Esophagus squamous epithelium (tissue), 5 donors: ENCODE measurements around the gene STRAP. TPM values are rescaled to one million over a fixed set of nuclear protein-coding genes. Genes with fewer than 3 reads are reported as not detected.

Experiments used
- DNase-seq: peaks from one replicate; lab custom pipeline; 2025; lab: John Stamatoyannopoulos, UW
- H3K27ac ChIP-seq, 4 donors: fragments of 200-600 bp; sonication (generic); one replicate each; pipeline ENCODE4 v1.5.1; 2016 to 2019; ENCODE audit warnings: mild to moderate bottlenecking in 1 of 4
- H3K27me3 ChIP-seq, 4 donors: fragments of 200-600 bp; sonication (generic); 1 replicate in 3 of 4; 2 replicates in 1 of 4; pipeline versions ENCODE4 v1.5.1 to v1.6.0; 2017 to 2021; ENCODE audit warnings: antibody characterized with exemption in 1 of 4
- H3K36me3 ChIP-seq, 3 donors: fragments of 200-600 bp; sonication (generic); one replicate each; pipeline ENCODE4 v1.5.1; 2016 to 2019
- H3K4me1 ChIP-seq, 3 donors: fragments of 200-600 bp; sonication (generic); one replicate each; pipeline ENCODE4 v1.5.1; 2017 to 2019
- H3K4me3 ChIP-seq, 4 donors: fragments of 200-600 bp; sonication (generic); 1 replicate in 3 of 4; 2 replicates in 1 of 4; pipeline ENCODE4 v1.5.1; 2016 to 2019; ENCODE audit warnings: mild to moderate bottlenecking in 2 of 4, moderate library complexity in 1 of 4
- H3K9me3 ChIP-seq, 3 donors: fragments of 200-600 bp; sonication (generic); one replicate each; pipeline ENCODE4 v1.5.1; 2016 to 2019
- CTCF ChIP-seq, 6 experiments: fragments of 450-650 bp in 4 of 6; fragments of 200-600 bp in 2 of 6; sonication (generic) in 2 of 6; IDR thresholded peaks; one replicate each; pipeline ENCODE4 v1.5.1; 2016 to 2019; ENCODE audit warnings: antibody characterized with exemption in 6 of 6, mild to moderate bottlenecking in 4 of 6, moderate library complexity in 4 of 6
- POLR2A ChIP-seq, 4 donors: fragments of 450-650 bp; IDR thresholded peaks; one replicate each; pipeline ENCODE4 v1.6.1; 2017; ENCODE audit warnings: antibody characterized with exemption in 4 of 4, mild to moderate bottlenecking in 4 of 4, moderate library complexity in 3 of 4
- WGBS, 2 donors: methylation state at CpG; one replicate each; pipeline ENCODE4 v1.1.5; 2018; 5-methylcytosine and 5-hydroxymethylcytosine counted together
- intact Hi-C: fragments of 100-400 bp; cut with DNase I; formaldehyde crosslinking; loops from one replicate; pipeline ENCODE4 v1.15.0; 2022
- total RNA-seq, 4 donors: library from RNA; depleted of rRNA; stranded (reverse); fragments of >200 nt; gene quantifications; one replicate each; pipeline ENCODE4 v1.1.0, GENCODE V29; 2016
- donor health status: DM: yes; HTN: yes; CAD: no.

Gene STRAP
- total RNA-seq, 4 donors from 2014 or later: 39.2 to 81.3 (median 70.0) TPM

- 83 to 92% methylated on average over 1 of the region's 1 CpG for WGBS, 2 donors
Measured at GRCh38 chr12:15932327-15932726, 50.1 kb downstream of the STRAP start.

GRCh38 chr12:15932971-15933370, 50.8 kb downstream of the STRAP start:
- no peak for DNase-seq
- intact Hi-C loops: no loop called here
- no peak overlapping the region for H3K4me3 ChIP-seq
- H3K27ac ChIP-seq: no peak overlapping the region
- TF ChIP-seq POLR2A (IDR thresholded peaks at IDR 0.05) (no peak), CTCF (IDR thresholded peaks at IDR 0.05) (no peak)
- H3K4me1 ChIP-seq: no peaks in the 10 kb centered on the region
- H3K27me3 ChIP-seq: no peaks in the 10 kb centered on the region
- H3K36me3 ChIP-seq: no peaks in the 10 kb centered on the region
- 83 to 88% methylated on average over 3 of the region's 3 CpGs for WGBS, 2 donors
- H3K9me3 ChIP-seq: no peaks in the 10 kb centered on the region

More at GRCh38 chr12:15932327-15932726, 50.1 kb downstream of the STRAP start:
- no peak overlapping the region for H3K27ac ChIP-seq
- intact Hi-C loops: no loop called here
- H3K27me3 ChIP-seq: no peaks in the 10 kb centered on the region
- no peaks in the 10 kb centered on the region for H3K4me1 ChIP-seq
- TF ChIP-seq CTCF (IDR thresholded peaks at IDR 0.05) (no peak), POLR2A (IDR thresholded peaks at IDR 0.05) (no peak)
- H3K4me3 ChIP-seq: no peak overlapping the region
- DNase-seq: no peak
- no peaks in the 10 kb centered on the region for H3K36me3 ChIP-seq
- no peaks in the 10 kb centered on the region for H3K9me3 ChIP-seq

GRCh38 chr12:15933751-15934150, 51.6 kb downstream of the STRAP start:
- H3K27ac ChIP-seq: no peak overlapping the region
- 81 to 85% methylated on average over 3 of the region's 3 CpGs for WGBS, 2 donors
- no peak for DNase-seq
- peaks cover 0 to under 1% (median 0%) of the 10 kb centered on the region in 3 donors for H3K9me3 ChIP-seq
- no peak for TF ChIP-seq CTCF (IDR thresholded peaks at IDR 0.05)
- no peak for TF ChIP-seq POLR2A (IDR thresholded peaks at IDR 0.05)
- no peaks in the 10 kb centered on the region for H3K4me1 ChIP-seq
- intact Hi-C loops: no loop called here
- no peaks in the 10 kb centered on the region for H3K27me3 ChIP-seq
- no peak overlapping the region for H3K4me3 ChIP-seq
- H3K36me3 ChIP-seq: peaks cover 0 to under 1% (median 0%) of the 10 kb centered on the region in 3 donors

- H3K27me3 ChIP-seq: no peaks in the 10 kb centered on the region
- H3K36me3 ChIP-seq: peaks cover 0 to 8% (median 0%) of the 10 kb centered on the region in 3 donors
- DNase-seq: no peak
- H3K4me3 ChIP-seq: no peak overlapping the region
- TF ChIP-seq POLR2A (IDR thresholded peaks at IDR 0.05) (no peak), CTCF (IDR thresholded peaks at IDR 0.05) (no peak)
- H3K27ac ChIP-seq: no peak overlapping the region
- 80% methylated on average over 3 of the region's 3 CpGs for WGBS, 2 donors
- H3K4me1 ChIP-seq: no peaks in the 10 kb centered on the region
- peaks cover 0 to 9% (median 0%) of the 10 kb centered on the region in 3 donors for H3K9me3 ChIP-seq
- intact Hi-C loops: no loop called here
Measured at GRCh38 chr12:15936751-15937150, 54.6 kb downstream of the STRAP start.

- no peak for DNase-seq
- intact Hi-C loops: no loop called here
- TF ChIP-seq CTCF (IDR thresholded peaks at IDR 0.05): no peak
- no peak for TF ChIP-seq POLR2A (IDR thresholded peaks at IDR 0.05)
- Histone ChIP-seq H3K4me3 (no peak overlapping the region), H3K4me1 (no peaks in the 10 kb centered on the region), H3K27me3 (no peaks in the 10 kb centered on the region), H3K9me3 (peaks cover 0 to 12% (median 0%) of the 10 kb centered on the region in 3 donors), H3K36me3 (peaks cover 0 to 8% (median 0%) of the 10 kb centered on the region in 3 donors), H3K27ac (no peak overlapping the region)
Measured at GRCh38 chr12:15937902-15938301, 55.7 kb downstream of the STRAP start.
